ENCODE data around the gene CD93. TPM values are rescaled to one million over a fixed set of nuclear protein-coding genes. Genes with fewer than 3 reads are reported as not detected.

Gene CD93
- total and polyA plus RNA-seq, 2 donors from 2014 or later: 9.9 to 104 TPM

DNA sequence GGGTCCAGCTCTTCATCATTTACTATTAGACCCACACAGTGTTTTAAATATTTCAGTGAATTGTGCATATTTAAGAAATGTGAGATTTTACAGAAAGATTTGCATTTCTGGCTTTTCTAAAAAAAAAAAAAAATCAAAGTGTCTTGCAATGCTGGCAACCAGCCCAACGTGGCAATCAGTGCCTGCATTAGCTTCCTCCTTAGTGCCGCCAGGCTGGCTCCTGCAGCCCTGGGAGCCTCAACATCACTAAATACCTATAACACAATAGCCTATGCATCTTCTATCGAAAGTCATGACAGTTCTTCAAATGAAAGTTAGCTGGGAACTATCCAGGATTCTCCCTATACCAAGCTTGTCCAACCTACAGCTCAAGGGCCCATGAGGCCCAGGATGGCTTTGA lies 9.4 kb upstream of the CD93 start:
- FAIRE-seq: no peak
- intact Hi-C loops (cut with DNase I): no loop called here
- Histone ChIP-seq H3K27ac (ENCODE audit: low read depth in 2 of 2, low read length in 2 of 2) (no peak overlapping the region), H3K9me3 (ENCODE audit: control insufficient read depth in 2 of 3, insufficient read depth in 1 of 3, low read length in 3 of 3) (no peaks in the 10 kb centered on the region), H3K27me3 (ENCODE audit: control insufficient read depth, insufficient read depth, low read length) (no peaks in the 10 kb centered on the region), H3K4me1 (ENCODE audit: control insufficient read depth in 2 of 3, insufficient read depth in 2 of 3, low read depth in 1 of 3, low read length in 3 of 3) (peaks cover 0 to 6% (median 0%) of the 10 kb centered on the region in 3 donors), H3K36me3 (ENCODE audit: control insufficient read depth in 2 of 3, insufficient read depth in 3 of 3, low read length in 3 of 3) (no peaks in the 10 kb centered on the region), H3K9ac (ENCODE audit: low read length in 3 of 3) (no peak overlapping the region), H3K4me3 (ENCODE audit: low read length in 3 of 3) (no peak overlapping the region)
- TF ChIP-seq, protein P1, sequence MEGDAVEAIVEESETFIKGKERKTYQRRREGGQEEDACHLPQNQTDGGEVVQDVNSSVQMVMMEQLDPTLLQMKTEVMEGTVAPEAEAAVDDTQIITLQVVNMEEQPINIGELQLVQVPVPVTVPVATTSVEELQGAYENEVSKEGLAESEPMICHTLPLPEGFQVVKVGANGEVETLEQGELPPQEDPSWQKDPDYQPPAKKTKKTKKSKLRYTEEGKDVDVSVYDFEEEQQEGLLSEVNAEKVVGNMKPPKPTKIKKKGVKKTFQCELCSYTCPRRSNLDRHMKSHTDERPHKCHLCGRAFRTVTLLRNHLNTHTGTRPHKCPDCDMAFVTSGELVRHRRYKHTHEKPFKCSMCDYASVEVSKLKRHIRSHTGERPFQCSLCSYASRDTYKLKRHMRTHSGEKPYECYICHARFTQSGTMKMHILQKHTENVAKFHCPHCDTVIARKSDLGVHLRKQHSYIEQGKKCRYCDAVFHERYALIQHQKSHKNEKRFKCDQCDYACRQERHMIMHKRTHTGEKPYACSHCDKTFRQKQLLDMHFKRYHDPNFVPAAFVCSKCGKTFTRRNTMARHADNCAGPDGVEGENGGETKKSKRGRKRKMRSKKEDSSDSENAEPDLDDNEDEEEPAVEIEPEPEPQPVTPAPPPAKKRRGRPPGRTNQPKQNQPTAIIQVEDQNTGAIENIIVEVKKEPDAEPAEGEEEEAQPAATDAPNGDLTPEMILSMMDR (IDR thresholded peaks at IDR 0.05; ENCODE audit: borderline replicate concordance, extremely low read depth, insufficient read depth): no peak
- peak in 1 of 5 donors; percentile 41 for DNase-seq

DNA sequence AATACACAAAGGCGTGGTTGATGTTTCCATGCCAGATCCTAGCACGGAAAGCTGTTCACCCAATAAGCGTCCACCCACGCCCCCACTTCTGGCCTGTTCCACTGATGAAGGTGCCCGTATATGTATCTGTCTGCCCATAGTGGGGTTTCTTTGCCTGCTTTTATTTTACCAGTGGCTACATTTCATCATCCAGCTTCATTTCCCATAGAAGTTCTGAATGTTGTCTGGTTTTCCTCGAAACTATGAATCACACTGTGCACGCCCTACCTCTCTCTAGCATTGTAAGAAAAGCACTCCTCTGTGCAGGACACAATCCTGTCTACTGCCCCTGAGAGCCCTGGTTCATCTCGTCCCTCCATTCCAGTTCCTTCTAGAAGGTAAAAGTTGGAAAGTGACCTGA lies 8.8 kb upstream of the CD93 start:
- no peak overlapping the region for H3K9ac ChIP-seq (ENCODE audit: low read length in 3 of 3)
- no peaks in the 10 kb centered on the region for H3K27me3 ChIP-seq (ENCODE audit: control insufficient read depth, insufficient read depth, low read length)
- no peaks in the 10 kb centered on the region for H3K9me3 ChIP-seq (ENCODE audit: control insufficient read depth in 2 of 3, insufficient read depth in 1 of 3, low read length in 3 of 3)
- intact Hi-C loops (cut with DNase I): no loop called here
- TF ChIP-seq, protein P1 (IDR thresholded peaks at IDR 0.05; ENCODE audit: borderline replicate concordance, extremely low read depth, insufficient read depth): no peak
- peaks cover 0 to 6% (median 0%) of the 10 kb centered on the region in 3 donors for H3K4me1 ChIP-seq (ENCODE audit: control insufficient read depth in 2 of 3, insufficient read depth in 2 of 3, low read depth in 1 of 3, low read length in 3 of 3)
- H3K36me3 ChIP-seq (ENCODE audit: control insufficient read depth in 2 of 3, insufficient read depth in 3 of 3, low read length in 3 of 3): no peaks in the 10 kb centered on the region
- H3K4me3 ChIP-seq (ENCODE audit: low read length in 3 of 3): no peak overlapping the region
- no peak overlapping the region for H3K27ac ChIP-seq (ENCODE audit: low read depth in 2 of 2, low read length in 2 of 2)
- DNase-seq (no peak), FAIRE-seq (no peak)

DNA sequence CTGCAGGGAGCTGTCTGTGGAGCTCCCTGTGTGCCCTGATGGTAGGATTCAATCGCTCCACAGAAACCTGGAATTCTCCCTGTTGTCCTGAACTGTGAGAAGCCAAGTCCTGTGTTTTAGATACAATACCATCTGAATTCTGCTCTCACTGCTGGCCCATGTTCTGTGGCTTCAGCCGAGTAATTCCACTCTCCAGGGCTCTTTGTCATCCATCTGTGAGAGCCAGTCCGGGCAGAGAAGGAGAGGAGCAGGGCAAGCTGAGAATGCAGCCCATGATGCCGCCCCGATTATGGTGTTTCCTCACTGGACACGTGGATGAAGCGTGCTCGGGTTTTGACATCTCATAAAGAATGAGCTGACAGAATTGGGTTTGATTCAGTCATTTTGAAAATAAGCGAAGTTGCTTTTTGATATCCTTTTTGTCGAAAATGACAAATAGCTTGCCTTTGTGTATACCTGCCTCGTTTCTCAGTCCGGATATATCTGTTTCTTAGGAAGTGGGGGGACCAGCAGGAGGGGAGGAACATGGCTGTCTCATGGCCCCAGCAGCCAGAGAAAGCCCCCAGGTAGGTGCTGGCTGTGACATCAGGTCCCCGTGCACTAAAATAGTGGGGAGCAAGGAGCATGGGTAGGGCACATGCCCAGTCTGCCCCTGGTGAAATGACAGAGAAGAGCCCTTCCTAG lies 8.2 kb upstream of the CD93 start:
- Histone ChIP-seq H3K27ac (ENCODE audit: low read depth in 2 of 2, low read length in 2 of 2) (no peak overlapping the region), H3K36me3 (ENCODE audit: control insufficient read depth in 2 of 3, insufficient read depth in 3 of 3, low read length in 3 of 3) (no peaks in the 10 kb centered on the region), H3K4me1 (ENCODE audit: control insufficient read depth in 2 of 3, insufficient read depth in 2 of 3, low read depth in 1 of 3, low read length in 3 of 3) (peaks cover 0 to 6% (median 0%) of the 10 kb centered on the region in 3 donors), H3K9ac (ENCODE audit: low read length in 3 of 3) (no peak overlapping the region), H3K9me3 (ENCODE audit: control insufficient read depth in 2 of 3, insufficient read depth in 1 of 3, low read length in 3 of 3) (no peaks in the 10 kb centered on the region), H3K27me3 (ENCODE audit: control insufficient read depth, insufficient read depth, low read length) (no peaks in the 10 kb centered on the region), H3K4me3 (ENCODE audit: low read length in 3 of 3) (no peak overlapping the region)
- intact Hi-C loops (cut with DNase I): no loop called here
- TF ChIP-seq, protein P1 (IDR thresholded peaks at IDR 0.05; ENCODE audit: borderline replicate concordance, extremely low read depth, insufficient read depth): no peak
- FAIRE-seq (no peak), DNase-seq (peak in 1 of 5 donors; percentile 38)
